Mesenchymal stem cell (in vitro differentiated cells and primary cell): Measurements from ENCODE around the gene PTPRH.

Source experiments
- DNase-seq: peaks from one replicate; pipeline ENCODE4 v3.0.0-alpha.2; 2013
- H2AFZ ChIP-seq: one replicate; pipeline ENCODE4 v1.6.1; 2013; ENCODE audit warnings: low read depth, mild to moderate bottlenecking, control low read depth, inconsistent platforms, low read length, moderate library complexity
- H2AK5ac ChIP-seq: 2 replicates; pipeline ENCODE4 v1.6.1; 2013; ENCODE audit warnings: low read length, moderate library complexity, mild to moderate bottlenecking, inconsistent platforms; ENCODE audit not compliant: severe bottlenecking
- H2BK120ac ChIP-seq: one replicate; pipeline ENCODE4 v1.6.1; 2013; ENCODE audit warnings: low read depth, mild to moderate bottlenecking, inconsistent platforms, low read length, moderate library complexity
- H2BK12ac ChIP-seq, 2 experiments: one replicate each; pipeline ENCODE4 v1.6.1; 2013; ENCODE audit warnings: inconsistent platforms in 2 of 2, low read length in 2 of 2, mild to moderate bottlenecking in 2 of 2, moderate library complexity in 2 of 2, control low read depth in 1 of 2
- H2BK15ac ChIP-seq: one replicate; pipeline ENCODE4 v1.6.1; 2013; ENCODE audit warnings: mild to moderate bottlenecking, low read depth, inconsistent platforms; ENCODE audit not compliant: poor library complexity, severe bottlenecking
- H2BK5ac ChIP-seq: 2 replicates; pipeline ENCODE4 v1.6.1; 2013; ENCODE audit warnings: low read depth, mild to moderate bottlenecking, low read length, control low read depth, inconsistent platforms; ENCODE audit not compliant: poor library complexity, severe bottlenecking
- H3K14ac ChIP-seq, 2 experiments: one replicate each; pipeline ENCODE4 v1.6.1; 2013; ENCODE audit warnings: inconsistent platforms in 2 of 2, low read length in 2 of 2, control low read depth in 1 of 2, mild to moderate bottlenecking in 1 of 2, moderate library complexity in 1 of 2
- H3K18ac ChIP-seq, 2 experiments: one replicate each; pipeline ENCODE4 v1.6.1; 2013; ENCODE audit warnings: inconsistent platforms in 2 of 2, low read length in 2 of 2, control low read depth in 1 of 2, low read depth in 1 of 2, mild to moderate bottlenecking in 1 of 2
- H3K23ac ChIP-seq, 2 experiments: one replicate each; pipeline ENCODE4 v1.6.1; 2013; ENCODE audit warnings: inconsistent platforms in 2 of 2, low read length in 2 of 2, mild to moderate bottlenecking in 2 of 2, moderate library complexity in 2 of 2, control low read depth in 1 of 2
- H3K27ac ChIP-seq: 2 replicates; pipeline ENCODE4 v1.5.1; 2013; ENCODE audit warnings: mild to moderate bottlenecking, moderate library complexity, low read length, control low read depth, inconsistent platforms; ENCODE audit not compliant: poor library complexity, severe bottlenecking
- H3K27me3 ChIP-seq, 2 experiments: 2 replicates each; pipeline versions ENCODE4 v1.6.1 to v1.7.0; 2013; ENCODE audit warnings: low read length in 2 of 2, mild to moderate bottlenecking in 2 of 2, moderate library complexity in 2 of 2, control low read depth in 1 of 2, inconsistent platforms in 1 of 2; ENCODE audit not compliant: control insufficient read depth in 1 of 2, insufficient read depth in 1 of 2
- H3K36me3 ChIP-seq, 2 experiments: 2 replicates each; pipeline versions ENCODE4 v1.6.1 to v1.7.0; 2013; ENCODE audit warnings: low read length in 2 of 2, control low read depth in 1 of 2, inconsistent platforms in 1 of 2, low read depth in 1 of 2, mild to moderate bottlenecking in 1 of 2; ENCODE audit not compliant: insufficient read depth in 2 of 2, control insufficient read depth in 1 of 2
- H3K4ac ChIP-seq, 2 experiments: one replicate each; pipeline ENCODE4 v1.6.1; 2013; ENCODE audit warnings: inconsistent platforms in 2 of 2, low read length in 2 of 2, mild to moderate bottlenecking in 2 of 2, moderate library complexity in 2 of 2, control low read depth in 1 of 2, low read depth in 1 of 2
- H3K4me1 ChIP-seq: 2 replicates; pipeline ENCODE4 v1.6.1; 2013; ENCODE audit warnings: low read depth, low read length, control low read depth; ENCODE audit not compliant: control insufficient read depth, insufficient read depth
- H3K4me2 ChIP-seq: 2 replicates; pipeline ENCODE4 v1.6.1; 2013; ENCODE audit warnings: low read length, mild to moderate bottlenecking, inconsistent platforms; ENCODE audit not compliant: poor library complexity, severe bottlenecking
- H3K4me3 ChIP-seq, 2 experiments: 2 replicates each; pipeline versions ENCODE4 v1.5.1 to v1.7.0; 2013; ENCODE audit warnings: low read length in 2 of 2, mild to moderate bottlenecking in 2 of 2, control low read depth in 1 of 2, low read depth in 1 of 2; ENCODE audit not compliant: insufficient read depth in 1 of 2
- H3K79me1 ChIP-seq: replicated peaks from 2 replicates; pipeline ENCODE4 v1.6.1; 2013; ENCODE audit warnings: mild to moderate bottlenecking, control low read depth, low read length, inconsistent platforms; ENCODE audit not compliant: poor library complexity, severe bottlenecking
- H3K9ac ChIP-seq: 2 replicates; pipeline ENCODE4 v1.7.0; 2013; ENCODE audit warnings: mild to moderate bottlenecking, low read length, moderate library complexity
- H3K9me3 ChIP-seq: 2 replicates; pipeline ENCODE4 v1.7.0; 2013; ENCODE audit warnings: mild to moderate bottlenecking, low read length; ENCODE audit not compliant: control insufficient read depth
- H4K8ac ChIP-seq: one replicate; pipeline ENCODE4 v1.6.1; 2013; ENCODE audit warnings: inconsistent platforms, mild to moderate bottlenecking, low read length, moderate library complexity
- H4K91ac ChIP-seq: one replicate; pipeline ENCODE4 v1.6.1; 2013; ENCODE audit warnings: mild to moderate bottlenecking, low read length, inconsistent platforms
- WGBS: methylation state at CpG from one replicate; pipeline ENCODE4 v1.1.7; 2013; ENCODE audit warnings: mixed read lengths; 5-methylcytosine and 5-hydroxymethylcytosine counted together

Gene PTPRH

DNA sequence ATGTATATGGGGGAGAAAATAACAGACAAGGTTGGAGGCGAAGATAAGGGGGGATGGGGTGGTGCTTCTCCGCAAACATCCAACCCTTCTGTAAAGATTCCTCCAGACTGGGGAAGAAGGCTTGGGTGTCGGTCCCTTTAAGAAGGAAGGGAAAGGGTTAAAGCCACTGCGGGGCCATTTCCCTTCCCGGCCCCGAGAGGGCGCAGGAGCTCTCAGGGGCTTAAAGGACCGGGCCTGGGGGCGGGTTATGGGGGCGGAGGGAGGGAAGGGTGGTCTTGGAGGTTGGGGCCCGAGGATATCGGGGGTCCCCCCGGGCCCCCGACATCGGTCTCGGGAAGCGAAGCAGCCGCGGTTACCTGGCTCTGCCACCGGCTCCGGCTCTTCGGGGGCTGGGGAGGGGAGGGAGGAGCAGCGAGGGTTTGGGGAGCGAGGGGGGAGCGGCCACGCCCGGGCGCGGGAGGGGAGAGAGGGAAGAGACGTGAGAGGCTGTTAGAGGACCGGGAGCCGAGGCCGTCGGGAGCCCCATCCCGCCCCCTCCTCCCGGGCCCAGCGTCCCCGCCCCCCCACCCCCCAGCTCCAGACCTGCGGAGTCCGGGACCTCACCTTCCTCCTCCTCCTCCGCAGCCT is 63.1 kb downstream of the PTPRH start:
- WGBS = 8% methylated on average over 20 of the region's 41 CpGs
- no peak overlapping the region for H3K4ac ChIP-seq

DNA sequence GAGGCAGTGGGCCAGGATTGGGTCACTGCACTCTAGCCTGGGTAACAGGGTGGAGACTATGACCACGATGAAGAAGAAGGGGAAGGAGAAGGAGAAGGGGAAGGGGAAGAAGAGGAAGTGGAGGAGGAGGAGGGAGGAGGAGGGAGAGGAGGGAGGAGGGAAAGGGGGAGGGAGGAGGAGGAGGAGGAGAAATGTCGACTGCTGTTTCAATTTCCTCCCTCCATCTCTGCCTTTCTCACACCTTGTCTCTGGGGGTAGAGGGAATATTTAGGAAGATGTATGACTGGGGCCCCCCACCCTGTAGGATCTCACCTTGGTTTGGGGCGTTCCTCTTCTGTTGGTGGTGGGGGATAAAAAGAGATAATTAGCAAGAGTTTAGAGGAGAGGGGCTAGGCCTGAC is 64.1 kb downstream of the PTPRH start:
- H3K27me3 ChIP-seq = peaks cover 67 to 69% of the 10 kb centered on the region in 2 experiments
- no peak overlapping the region for H3K4me3 ChIP-seq
- no peak for DNase-seq
- no peaks in the 10 kb centered on the region for H3K79me1 ChIP-seq
- H2BK12ac ChIP-seq = no peak overlapping the region
- no peak overlapping the region for H2BK120ac ChIP-seq
- H3K23ac ChIP-seq = no peak overlapping the region
- H2BK5ac ChIP-seq = no peak overlapping the region
- H3K4me2 ChIP-seq = no peak overlapping the region
- H3K9me3 ChIP-seq = no peaks in the 10 kb centered on the region
- H4K8ac ChIP-seq = no peak overlapping the region
- WGBS = 47% methylated on average over 2 of the region's 3 CpGs
- H2AFZ ChIP-seq = no peak overlapping the region
- no peak overlapping the region for H3K9ac ChIP-seq
- no peak overlapping the region for H3K4ac ChIP-seq
- H3K27ac ChIP-seq = no peak overlapping the region
- peaks cover 14% of the 10 kb centered on the region for H3K4me1 ChIP-seq
- no peak overlapping the region for H2AK5ac ChIP-seq
- H4K91ac ChIP-seq = no peak overlapping the region
- H3K14ac ChIP-seq = no peak overlapping the region
- H2BK15ac ChIP-seq = no peak overlapping the region
- H3K18ac ChIP-seq = no peak overlapping the region
- H3K36me3 ChIP-seq = no peaks in the 10 kb centered on the region

More for the DNA sequence above, 63.1 kb downstream of the PTPRH start:
- no peak overlapping the region for H3K9ac ChIP-seq
- DNase-seq = peak; percentile 17
- H3K4me2 ChIP-seq = peak overlapping the region; percentile 36
- H2BK5ac ChIP-seq = no peak overlapping the region
- peaks cover 13% of the 10 kb centered on the region for H3K4me1 ChIP-seq
- no peak overlapping the region for H2BK15ac ChIP-seq
- H3K14ac ChIP-seq = no peak overlapping the region
- H4K91ac ChIP-seq = no peak overlapping the region
- peaks cover 4% of the 10 kb centered on the region for H3K9me3 ChIP-seq
- H2AK5ac ChIP-seq = no peak overlapping the region
- H2BK120ac ChIP-seq = no peak overlapping the region
- no peak overlapping the region for H3K23ac ChIP-seq
- no peak overlapping the region for H3K4me3 ChIP-seq
- H2AFZ ChIP-seq = no peak overlapping the region
- H3K18ac ChIP-seq = no peak overlapping the region
- no peaks in the 10 kb centered on the region for H3K79me1 ChIP-seq
- H4K8ac ChIP-seq = no peak overlapping the region
- no peak overlapping the region for H2BK12ac ChIP-seq
- no peaks in the 10 kb centered on the region for H3K36me3 ChIP-seq
- no peak overlapping the region for H3K27ac ChIP-seq
- H3K27me3 ChIP-seq = peaks cover 69 to 71% of the 10 kb centered on the region in 2 experiments

DNA sequence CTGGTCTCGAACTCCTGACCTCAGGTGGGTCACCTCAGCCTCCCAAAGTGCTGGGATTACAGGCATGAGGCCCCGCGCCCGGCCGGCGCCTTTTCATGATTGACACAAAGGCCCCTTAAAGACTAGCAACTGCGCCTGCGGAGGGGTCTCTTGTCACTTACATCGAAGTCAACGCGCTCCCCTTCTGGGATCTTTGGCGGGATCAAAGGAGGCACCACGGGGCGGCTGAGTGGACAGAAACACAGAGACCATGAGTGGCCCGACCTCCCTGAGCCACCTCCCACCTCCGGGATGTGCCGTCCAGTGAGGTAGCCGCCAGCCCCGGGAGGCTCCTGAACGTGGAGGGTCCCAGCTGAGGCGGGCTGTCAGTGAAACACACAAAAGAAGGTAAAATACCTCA is 67.6 kb downstream of the PTPRH start:
- Histone ChIP-seq H3K4me1 (peaks cover 7% of the 10 kb centered on the region), H2AFZ (no peak overlapping the region), H3K79me1 (no peaks in the 10 kb centered on the region), H3K23ac (no peak overlapping the region), H3K27ac (no peak overlapping the region), H2BK15ac (no peak overlapping the region), H3K27me3 (peaks cover 41 to 57% of the 10 kb centered on the region in 2 experiments), H3K36me3 (no peaks in the 10 kb centered on the region), H2BK120ac (no peak overlapping the region), H3K4me2 (no peak overlapping the region), H3K4ac (no peak overlapping the region), H2BK12ac (no peak overlapping the region), H3K14ac (no peak overlapping the region), H4K8ac (no peak overlapping the region), H2AK5ac (no peak overlapping the region), H3K4me3 (no peak overlapping the region), H3K9ac (no peak overlapping the region), H4K91ac (no peak overlapping the region), H2BK5ac (no peak overlapping the region), H3K9me3 (no peaks in the 10 kb centered on the region), H3K18ac (no peak overlapping the region)
- no peak for DNase-seq
- WGBS = 36% methylated on average over 20 of the region's 21 CpGs

DNA sequence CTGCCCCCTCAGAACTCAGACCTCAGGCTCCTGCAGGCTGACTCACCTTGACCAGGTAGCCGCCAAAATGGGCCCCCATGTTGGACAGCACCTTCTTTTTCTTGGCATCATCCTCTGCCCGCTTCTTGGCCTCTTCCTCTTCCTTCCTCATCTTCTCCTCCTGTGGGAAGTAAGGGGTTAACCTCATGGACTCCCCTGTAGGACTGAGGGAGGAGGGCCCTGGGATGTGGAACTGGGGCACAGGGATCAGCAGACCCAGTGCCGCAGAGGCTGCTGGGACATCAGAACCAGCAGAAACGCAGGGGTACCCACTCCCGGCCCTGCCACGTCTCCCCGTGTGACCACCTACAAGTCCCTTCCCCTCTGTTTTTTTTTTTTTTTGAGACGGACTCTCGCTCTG is 71.4 kb downstream of the PTPRH start:
- no peak overlapping the region for H2BK120ac ChIP-seq
- no peaks in the 10 kb centered on the region for H3K79me1 ChIP-seq
- WGBS = 83% methylated on average over 8 of the region's 9 CpGs
- H3K27ac ChIP-seq = no peak overlapping the region
- H3K4me1 ChIP-seq = peaks cover 2% of the 10 kb centered on the region
- no peak overlapping the region for H3K4me3 ChIP-seq
- no peak overlapping the region for H3K23ac ChIP-seq
- H3K4ac ChIP-seq = no peak overlapping the region
- H2AK5ac ChIP-seq = no peak overlapping the region
- no peak overlapping the region for H3K14ac ChIP-seq
- no peak overlapping the region for H3K18ac ChIP-seq
- no peak overlapping the region for H2BK5ac ChIP-seq
- DNase-seq = no peak
- no peak overlapping the region for H2AFZ ChIP-seq
- H3K27me3 ChIP-seq = peaks cover 18 to 58% of the 10 kb centered on the region in 2 experiments
- H3K9me3 ChIP-seq = no peaks in the 10 kb centered on the region
- H2BK15ac ChIP-seq = no peak overlapping the region
- no peak overlapping the region for H3K9ac ChIP-seq
- H3K36me3 ChIP-seq = no peaks in the 10 kb centered on the region
- H4K8ac ChIP-seq = no peak overlapping the region
- H2BK12ac ChIP-seq = no peak overlapping the region
- no peak overlapping the region for H4K91ac ChIP-seq
- no peak overlapping the region for H3K4me2 ChIP-seq
